H9 (cell line): ENCODE data around the gene GYG1. TPM values are rescaled to one million over a fixed set of nuclear protein-coding genes. Genes with fewer than 3 reads are reported as not detected.

Experiments used
- DNase-seq: peaks from one replicate; pipeline ENCODE4 v3.0.0-alpha.2; 2017
- H2AFZ ChIP-seq: one replicate; pipeline ENCODE4 v1.6.1; 2013; ENCODE audit warnings: mild to moderate bottlenecking, low read length, control low read depth, moderate library complexity
- H2AK5ac ChIP-seq: 2 replicates; pipeline ENCODE4 v1.6.1; 2013; ENCODE audit warnings: low read length, control low read depth, mixed read lengths; ENCODE audit not compliant: insufficient read length
- H2BK120ac ChIP-seq: one replicate; pipeline ENCODE4 v1.6.1; 2013; ENCODE audit warnings: low read depth, mild to moderate bottlenecking, low read length, control low read depth, inconsistent platforms; ENCODE audit not compliant: poor library complexity, severe bottlenecking
- H2BK12ac ChIP-seq: 2 replicates; pipeline ENCODE4 v1.6.1; 2013; ENCODE audit warnings: low read length, control low read depth, mixed read lengths, low read depth; ENCODE audit not compliant: insufficient read length
- H2BK15ac ChIP-seq: 2 replicates; pipeline ENCODE4 v1.6.1; 2013; ENCODE audit warnings: low read depth, low read length, control low read depth
- H2BK20ac ChIP-seq: one replicate; pipeline ENCODE4 v1.6.1; 2013; ENCODE audit warnings: low read depth, mild to moderate bottlenecking, low read length, control low read depth, inconsistent platforms; ENCODE audit not compliant: poor library complexity, severe bottlenecking
- H2BK5ac ChIP-seq: 2 replicates; pipeline ENCODE4 v1.6.1; 2013; ENCODE audit warnings: low read length, control low read depth, mixed read lengths; ENCODE audit not compliant: insufficient read length
- H3K14ac ChIP-seq: 2 replicates; pipeline ENCODE4 v1.6.1; 2013; ENCODE audit warnings: low read length, control low read depth; ENCODE audit not compliant: insufficient read depth
- H3K18ac ChIP-seq: 2 replicates; pipeline ENCODE4 v1.6.1; 2013; ENCODE audit warnings: low read depth, mild to moderate bottlenecking, mixed read lengths, low read length, control low read depth; ENCODE audit not compliant: insufficient read length
- H3K23ac ChIP-seq: 2 replicates; pipeline ENCODE4 v1.6.1; 2013; ENCODE audit warnings: low read length, control low read depth, mixed read lengths, low read depth; ENCODE audit not compliant: insufficient read length
- H3K23me2 ChIP-seq: 2 replicates; pipeline ENCODE4 v1.6.1; 2013; ENCODE audit warnings: low read depth, mild to moderate bottlenecking, mixed read lengths, low read length, control low read depth; ENCODE audit not compliant: insufficient read length, poor library complexity, severe bottlenecking
- H3K27ac ChIP-seq: 2 replicates; pipeline ENCODE4 v1.5.1; 2013; ENCODE audit warnings: low read length, control low read depth, mixed read lengths, low read depth; ENCODE audit not compliant: insufficient read length
- H3K27me3 ChIP-seq: 2 replicates; pipeline ENCODE4 v1.6.1; 2013; ENCODE audit warnings: low read length, control low read depth, inconsistent platforms; ENCODE audit not compliant: insufficient read depth
- H3K4ac ChIP-seq: 2 replicates; pipeline ENCODE4 v1.6.1; 2013; ENCODE audit warnings: low read depth, mild to moderate bottlenecking, control low read depth, inconsistent platforms, low read length, moderate library complexity
- H3K4me1 ChIP-seq: 2 replicates; pipeline ENCODE4 v1.6.1; 2013; ENCODE audit warnings: low read length, control low read depth, inconsistent platforms; ENCODE audit not compliant: insufficient read depth
- H3K4me2 ChIP-seq: 2 replicates; pipeline ENCODE4 v1.6.1; 2013; ENCODE audit warnings: low read length, control low read depth, mixed read lengths; ENCODE audit not compliant: insufficient read length, insufficient read depth
- H3K56ac ChIP-seq: 2 replicates; pipeline ENCODE4 v1.6.1; 2013; ENCODE audit warnings: low read depth, mild to moderate bottlenecking, mixed read lengths, low read length, control low read depth; ENCODE audit not compliant: insufficient read length
- H3K79me1 ChIP-seq: 2 replicates; pipeline ENCODE4 v1.6.1; 2013; ENCODE audit warnings: low read depth, mild to moderate bottlenecking, moderate library complexity, low read length, control low read depth, inconsistent platforms; ENCODE audit not compliant: insufficient read depth, poor library complexity, severe bottlenecking
- H3K79me2 ChIP-seq: 2 replicates; pipeline ENCODE4 v1.6.1; 2013; ENCODE audit warnings: low read length, control low read depth, inconsistent platforms; ENCODE audit not compliant: insufficient read depth
- H3K9ac ChIP-seq: 2 replicates; pipeline ENCODE4 v1.6.1; 2013; ENCODE audit warnings: low read length, control low read depth, mixed read lengths; ENCODE audit not compliant: insufficient read length; ENCODE audit errors: extremely low read depth
- H3K9me3 ChIP-seq: one replicate; pipeline ENCODE4 v1.6.1; 2013; ENCODE audit warnings: low read depth, low read length, inconsistent platforms; ENCODE audit not compliant: control insufficient read depth
- H3T11ph ChIP-seq: one replicate; pipeline ENCODE4 v1.6.1; 2013; ENCODE audit warnings: mild to moderate bottlenecking, low read length, control low read depth, inconsistent platforms
- H4K20me1 ChIP-seq: one replicate; pipeline ENCODE4 v1.6.1; 2013; ENCODE audit not compliant: control insufficient read depth, insufficient read length, insufficient read depth
- H4K5ac ChIP-seq: 2 replicates; pipeline ENCODE4 v1.6.1; 2013; ENCODE audit warnings: low read depth, mild to moderate bottlenecking, mixed read lengths, low read length, control low read depth; ENCODE audit not compliant: insufficient read length
- H4K8ac ChIP-seq: replicated peaks from 2 replicates; pipeline ENCODE4 v1.6.1; 2013; ENCODE audit warnings: low read length, control low read depth, mixed read lengths, low read depth; ENCODE audit not compliant: insufficient read length
- H4K91ac ChIP-seq: 2 replicates; pipeline ENCODE4 v1.6.1; 2013; ENCODE audit warnings: low read depth, mild to moderate bottlenecking, moderate library complexity, mixed read lengths, low read length, control low read depth; ENCODE audit not compliant: insufficient read length
- H3K27ac Mint-ChIP-seq, 3 experiments: 2 replicates in 2 of 3; 3 replicates in 1 of 3; pipeline ENCODE4 v1.8.0; 2020 to 2021; ENCODE audit warnings: mixed read lengths in 3 of 3, mild to moderate bottlenecking in 1 of 3, moderate library complexity in 1 of 3
- H3K27me3 Mint-ChIP-seq: 2 replicates; pipeline ENCODE4 v1.8.0; 2021; ENCODE audit warnings: low read depth, mild to moderate bottlenecking, moderate library complexity, mixed read lengths
- H3K36me3 Mint-ChIP-seq, 3 experiments: 2 replicates in 2 of 3; 3 replicates in 1 of 3; pipeline ENCODE4 v1.8.0; 2020 to 2021; ENCODE audit warnings: low read depth in 3 of 3, mixed read lengths in 3 of 3; ENCODE audit not compliant: insufficient read depth in 1 of 3
- H3K4me1 Mint-ChIP-seq, 2 experiments: 2 replicates each; pipeline ENCODE4 v1.8.0; 2020; ENCODE audit warnings: mixed read lengths in 2 of 2
- H3K4me3 Mint-ChIP-seq, 2 experiments: 2 replicates in 1 of 2; 3 replicates in 1 of 2; pipeline ENCODE4 v1.8.0; 2020 to 2021; ENCODE audit warnings: mild to moderate bottlenecking in 2 of 2, mixed read lengths in 2 of 2, moderate library complexity in 1 of 2
- H3K9me3 Mint-ChIP-seq, 2 experiments: 2 replicates in 1 of 2; 3 replicates in 1 of 2; pipeline ENCODE4 v1.8.0; 2020; ENCODE audit warnings: mild to moderate bottlenecking in 2 of 2, mixed read lengths in 2 of 2, moderate library complexity in 1 of 2
- CTCF ChIP-seq: fragments of 200-600 bp; sonication (generic); conservative IDR thresholded peaks from 3 replicates; pipeline ENCODE4 v1.8.0; 2021; ENCODE audit warnings: antibody characterized with exemption, mild to moderate bottlenecking
- WGBS: extraction: QIAGEN DNeasy Blood & Tissue Kit; methylation state at CpG from one replicate; pipeline ENCODE4 v1.1.7; 2013; ENCODE audit warnings: missing lambda C conversion rate, low lambda C conversion rate, mixed read lengths; ENCODE audit not compliant: insufficient read length; ENCODE audit errors: extremely low coverage; 5-methylcytosine and 5-hydroxymethylcytosine counted together
- total RNA-seq: library from RNA; stranded (reverse); gene quantifications from 2 replicates; pipeline ENCODE4 v1.2.1, GENCODE V29; 2021

GYG1 gene
- total RNA-seq, 1 experiment from 2014 or later, result 31.5 TPM

- H2BK120ac ChIP-seq, result no peak overlapping the region
- no peak overlapping the region for H2BK5ac ChIP-seq
- Mint-ChIP-seq H3K4me1 (peaks cover 43 to 49% of the 10 kb centered on the region in 2 experiments), H3K27ac (no peak overlapping the region), H3K4me3 (no peak overlapping the region), H3K27me3 (no peaks in the 10 kb centered on the region), H3K9me3 (no peaks in the 10 kb centered on the region; a peak in 1 of 5 replicates), H3K36me3 (peaks cover 0 to 6% (median 4%) of the 10 kb centered on the region in 3 experiments; a peak in 4 of 7 replicates)
- WGBS, result no CpG with 5 or more reads among the region's 3 CpGs
- H3K56ac ChIP-seq, result no peak overlapping the region
- no peaks in the 10 kb centered on the region for H3K23me2 ChIP-seq
- no peaks in the 10 kb centered on the region for H3K27me3 ChIP-seq
- H4K8ac ChIP-seq, result no peak overlapping the region
- no peak overlapping the region for H3T11ph ChIP-seq
- H2AFZ ChIP-seq, result no peak overlapping the region
- H4K91ac ChIP-seq, result no peak overlapping the region
- no peak overlapping the region for H3K9ac ChIP-seq
- no peaks in the 10 kb centered on the region for H4K20me1 ChIP-seq
- H4K5ac ChIP-seq, result no peak overlapping the region
- H3K18ac ChIP-seq, result no peak overlapping the region
- no peak overlapping the region for H3K4ac ChIP-seq
- H3K27ac ChIP-seq, result no peak overlapping the region
- TF ChIP-seq CTCF, result no peak
- no peaks in the 10 kb centered on the region for H3K79me2 ChIP-seq
- no peak overlapping the region for H3K23ac ChIP-seq
- H3K79me1 ChIP-seq, result no peaks in the 10 kb centered on the region
- DNase-seq, result no peak
- no peak overlapping the region for H2BK15ac ChIP-seq
- no peak overlapping the region for H2BK20ac ChIP-seq
- peaks cover 12% of the 10 kb centered on the region; the same call in 1 of the 2 replicates for H3K4me1 ChIP-seq
- no peak overlapping the region for H3K4me2 ChIP-seq
- H2BK12ac ChIP-seq, result no peak overlapping the region
- no peaks in the 10 kb centered on the region for H3K9me3 ChIP-seq
- H3K14ac ChIP-seq, result no peak overlapping the region
- no peak overlapping the region for H2AK5ac ChIP-seq
These were observed 10.4 kb downstream of the GYG1 start for GRCh38 chr3:149001727-149002126.
